H1 (cell line): ENCODE measurements around the gene ALDH3A1. TPM values are rescaled to one million over a fixed set of nuclear protein-coding genes. Genes with fewer than 3 reads are reported as not detected.

Experiments
- EP300 ChIP-seq, 2 experiments: IDR thresholded peaks; 1 replicate in 1 of 2; 2 replicates in 1 of 2; pipeline ENCODE4 v1.6.1; 2011 to 2012; ENCODE audit warnings: low read depth in 2 of 2, low read length in 2 of 2, mild to moderate bottlenecking in 2 of 2, borderline replicate concordance in 1 of 2, inconsistent platforms in 1 of 2, moderate library complexity in 1 of 2
- HDAC2 ChIP-seq, 2 experiments: fragments of 300-600 bp in 1 of 2; sonication (generic) in 1 of 2; IDR thresholded peaks; 2 replicates each; pipeline ENCODE4 v1.6.1; 2011 to 2012; ENCODE audit warnings: low read depth in 2 of 2, low read length in 2 of 2, mild to moderate bottlenecking in 2 of 2, moderate library complexity in 2 of 2, borderline replicate concordance in 1 of 2, inconsistent platforms in 1 of 2
- HDAC6 ChIP-seq: IDR thresholded peaks from one replicate; pipeline ENCODE4 v1.7.1; 2012; ENCODE audit warnings: low read depth, mild to moderate bottlenecking, inconsistent platforms, low read length, moderate library complexity
- KDM4A ChIP-seq: IDR thresholded peaks from one replicate; pipeline ENCODE4 v1.7.1; 2012; ENCODE audit warnings: low read depth, mild to moderate bottlenecking, moderate library complexity, low read length, inconsistent platforms; ENCODE audit not compliant: severe bottlenecking
- SIN3A ChIP-seq, 2 experiments: IDR thresholded peaks in 1 of 2; conservative IDR thresholded peaks in 1 of 2; 2 replicates each; pipeline ENCODE4 v1.6.1; 2011 to 2012; ENCODE audit warnings: low read length in 2 of 2, improper control_type of control experiment in 1 of 2, low read depth in 1 of 2, mild to moderate bottlenecking in 1 of 2
- SIX5 ChIP-seq: IDR thresholded peaks from 2 replicates; pipeline ENCODE4 v1.6.1; 2011; ENCODE audit warnings: mild to moderate bottlenecking, low read depth, low read length
- TCF12 ChIP-seq: IDR thresholded peaks from 2 replicates; pipeline ENCODE4 v1.6.1; 2011; ENCODE audit warnings: low read depth, mild to moderate bottlenecking, low read length
- polyA plus RNA-seq, 7 experiments: library from polyadenylated mRNA; depleted of rRNA in 3 of 7; stranded (reverse) in 5 of 7; unstranded in 2 of 7; fragments of >200 nt in 5 of 7; fragments of 200-250 nt in 2 of 7; gene quantifications; 1 replicate in 5 of 7; 2 replicates in 1 of 7; 4 replicates in 1 of 7; pipeline versions ENCODE4 v1.2.1 to v1.2.3, GENCODE V29; 2011 to 2013; ENCODE audit warnings: missing spikeins in 2 of 7, mixed read lengths in 2 of 7
- total RNA-seq: library from RNA; stranded (reverse); fragmentation: NEBNext Ultra II Directional; extraction: Animal tissue kit (Norgen Biotek cat#: 25700); gene quantifications from 2 replicates; pipeline ENCODE4 v1.2.1, GENCODE V29; 2021
- TF ChIP-seq, protein P1 (sequence below): fragments of 300-600 bp; sonication (generic); IDR thresholded peaks from 2 replicates; pipeline ENCODE4 v1.7.1; 2012; ENCODE audit warnings: low read length, moderate library complexity, mild to moderate bottlenecking, inconsistent platforms; ENCODE audit not compliant: insufficient replicate concordance

ALDH3A1 gene
- total and polyA plus RNA-seq, 2 of the 8 experiments (the other 6 are each of a cell fraction or from before 2014, with no cell fraction given): 0.37 to 1.4 TPM

DNA sequence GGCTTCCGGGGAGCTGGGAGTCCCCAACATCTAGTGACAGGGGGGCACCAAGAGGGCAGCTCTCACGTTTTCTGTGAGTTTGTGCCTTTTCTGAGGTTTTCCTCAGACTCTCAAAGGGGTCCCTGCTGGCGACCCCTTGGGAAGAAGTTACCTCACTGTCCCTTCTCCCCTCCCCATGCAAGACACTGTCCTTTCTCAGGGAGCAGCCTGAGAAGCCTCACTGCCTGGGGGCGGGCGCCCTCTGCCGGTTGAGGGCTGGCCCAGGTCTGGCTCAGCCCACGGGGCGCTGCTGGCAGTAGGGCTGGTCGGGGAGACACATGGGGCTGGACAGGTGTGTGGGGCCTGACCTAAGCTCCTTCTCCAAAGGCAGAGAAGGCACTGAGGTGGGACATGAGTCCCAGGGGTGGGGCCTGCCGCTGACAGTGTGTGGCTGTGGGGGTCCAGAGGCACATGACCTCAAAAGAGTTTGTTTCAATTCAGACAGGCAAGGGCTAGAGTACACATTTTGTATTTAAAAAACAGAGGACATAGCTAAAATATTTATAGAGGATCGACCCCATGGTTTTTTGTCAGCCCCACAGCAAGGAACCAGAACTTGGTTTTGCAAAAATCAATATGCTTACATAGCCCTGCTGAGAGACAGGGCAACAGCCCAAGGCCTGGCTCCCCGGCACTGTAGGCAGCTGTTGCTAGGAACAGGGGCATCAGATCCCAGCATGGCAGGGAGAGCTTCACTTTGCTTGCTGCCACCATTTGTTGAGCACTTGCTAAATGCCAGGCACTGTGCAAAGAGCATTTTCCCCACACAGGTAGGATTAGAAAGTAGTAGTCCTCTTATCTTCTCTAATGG lies 18.5 kb upstream of the ALDH3A1 start (continued):
- no peak for TF ChIP-seq HDAC2 (IDR thresholded peaks at IDR 0.05; ENCODE audit: borderline replicate concordance in 1 of 2, low read depth in 2 of 2, low read length in 2 of 2)
- TF ChIP-seq, protein P1, sequence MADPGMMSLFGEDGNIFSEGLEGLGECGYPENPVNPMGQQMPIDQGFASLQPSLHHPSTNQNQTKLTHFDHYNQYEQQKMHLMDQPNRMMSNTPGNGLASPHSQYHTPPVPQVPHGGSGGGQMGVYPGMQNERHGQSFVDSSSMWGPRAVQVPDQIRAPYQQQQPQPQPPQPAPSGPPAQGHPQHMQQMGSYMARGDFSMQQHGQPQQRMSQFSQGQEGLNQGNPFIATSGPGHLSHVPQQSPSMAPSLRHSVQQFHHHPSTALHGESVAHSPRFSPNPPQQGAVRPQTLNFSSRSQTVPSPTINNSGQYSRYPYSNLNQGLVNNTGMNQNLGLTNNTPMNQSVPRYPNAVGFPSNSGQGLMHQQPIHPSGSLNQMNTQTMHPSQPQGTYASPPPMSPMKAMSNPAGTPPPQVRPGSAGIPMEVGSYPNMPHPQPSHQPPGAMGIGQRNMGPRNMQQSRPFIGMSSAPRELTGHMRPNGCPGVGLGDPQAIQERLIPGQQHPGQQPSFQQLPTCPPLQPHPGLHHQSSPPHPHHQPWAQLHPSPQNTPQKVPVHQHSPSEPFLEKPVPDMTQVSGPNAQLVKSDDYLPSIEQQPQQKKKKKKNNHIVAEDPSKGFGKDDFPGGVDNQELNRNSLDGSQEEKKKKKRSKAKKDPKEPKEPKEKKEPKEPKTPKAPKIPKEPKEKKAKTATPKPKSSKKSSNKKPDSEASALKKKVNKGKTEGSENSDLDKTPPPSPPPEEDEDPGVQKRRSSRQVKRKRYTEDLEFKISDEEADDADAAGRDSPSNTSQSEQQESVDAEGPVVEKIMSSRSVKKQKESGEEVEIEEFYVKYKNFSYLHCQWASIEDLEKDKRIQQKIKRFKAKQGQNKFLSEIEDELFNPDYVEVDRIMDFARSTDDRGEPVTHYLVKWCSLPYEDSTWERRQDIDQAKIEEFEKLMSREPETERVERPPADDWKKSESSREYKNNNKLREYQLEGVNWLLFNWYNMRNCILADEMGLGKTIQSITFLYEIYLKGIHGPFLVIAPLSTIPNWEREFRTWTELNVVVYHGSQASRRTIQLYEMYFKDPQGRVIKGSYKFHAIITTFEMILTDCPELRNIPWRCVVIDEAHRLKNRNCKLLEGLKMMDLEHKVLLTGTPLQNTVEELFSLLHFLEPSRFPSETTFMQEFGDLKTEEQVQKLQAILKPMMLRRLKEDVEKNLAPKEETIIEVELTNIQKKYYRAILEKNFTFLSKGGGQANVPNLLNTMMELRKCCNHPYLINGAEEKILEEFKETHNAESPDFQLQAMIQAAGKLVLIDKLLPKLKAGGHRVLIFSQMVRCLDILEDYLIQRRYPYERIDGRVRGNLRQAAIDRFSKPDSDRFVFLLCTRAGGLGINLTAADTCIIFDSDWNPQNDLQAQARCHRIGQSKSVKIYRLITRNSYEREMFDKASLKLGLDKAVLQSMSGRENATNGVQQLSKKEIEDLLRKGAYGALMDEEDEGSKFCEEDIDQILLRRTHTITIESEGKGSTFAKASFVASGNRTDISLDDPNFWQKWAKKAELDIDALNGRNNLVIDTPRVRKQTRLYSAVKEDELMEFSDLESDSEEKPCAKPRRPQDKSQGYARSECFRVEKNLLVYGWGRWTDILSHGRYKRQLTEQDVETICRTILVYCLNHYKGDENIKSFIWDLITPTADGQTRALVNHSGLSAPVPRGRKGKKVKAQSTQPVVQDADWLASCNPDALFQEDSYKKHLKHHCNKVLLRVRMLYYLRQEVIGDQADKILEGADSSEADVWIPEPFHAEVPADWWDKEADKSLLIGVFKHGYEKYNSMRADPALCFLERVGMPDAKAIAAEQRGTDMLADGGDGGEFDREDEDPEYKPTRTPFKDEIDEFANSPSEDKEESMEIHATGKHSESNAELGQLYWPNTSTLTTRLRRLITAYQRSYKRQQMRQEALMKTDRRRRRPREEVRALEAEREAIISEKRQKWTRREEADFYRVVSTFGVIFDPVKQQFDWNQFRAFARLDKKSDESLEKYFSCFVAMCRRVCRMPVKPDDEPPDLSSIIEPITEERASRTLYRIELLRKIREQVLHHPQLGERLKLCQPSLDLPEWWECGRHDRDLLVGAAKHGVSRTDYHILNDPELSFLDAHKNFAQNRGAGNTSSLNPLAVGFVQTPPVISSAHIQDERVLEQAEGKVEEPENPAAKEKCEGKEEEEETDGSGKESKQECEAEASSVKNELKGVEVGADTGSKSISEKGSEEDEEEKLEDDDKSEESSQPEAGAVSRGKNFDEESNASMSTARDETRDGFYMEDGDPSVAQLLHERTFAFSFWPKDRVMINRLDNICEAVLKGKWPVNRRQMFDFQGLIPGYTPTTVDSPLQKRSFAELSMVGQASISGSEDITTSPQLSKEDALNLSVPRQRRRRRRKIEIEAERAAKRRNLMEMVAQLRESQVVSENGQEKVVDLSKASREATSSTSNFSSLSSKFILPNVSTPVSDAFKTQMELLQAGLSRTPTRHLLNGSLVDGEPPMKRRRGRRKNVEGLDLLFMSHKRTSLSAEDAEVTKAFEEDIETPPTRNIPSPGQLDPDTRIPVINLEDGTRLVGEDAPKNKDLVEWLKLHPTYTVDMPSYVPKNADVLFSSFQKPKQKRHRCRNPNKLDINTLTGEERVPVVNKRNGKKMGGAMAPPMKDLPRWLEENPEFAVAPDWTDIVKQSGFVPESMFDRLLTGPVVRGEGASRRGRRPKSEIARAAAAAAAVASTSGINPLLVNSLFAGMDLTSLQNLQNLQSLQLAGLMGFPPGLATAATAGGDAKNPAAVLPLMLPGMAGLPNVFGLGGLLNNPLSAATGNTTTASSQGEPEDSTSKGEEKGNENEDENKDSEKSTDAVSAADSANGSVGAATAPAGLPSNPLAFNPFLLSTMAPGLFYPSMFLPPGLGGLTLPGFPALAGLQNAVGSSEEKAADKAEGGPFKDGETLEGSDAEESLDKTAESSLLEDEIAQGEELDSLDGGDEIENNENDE: no peak
- TF ChIP-seq SIN3A (conservative IDR thresholded peaks at IDR 0.05 in 1 of 2, IDR thresholded peaks at IDR 0.05 in 1 of 2; ENCODE audit: low read depth in 1 of 2, low read length in 2 of 2): 0 out of 4 replicates have a peak, but pooled peaks of 1 of the 2 experiments have one; percentile 38
- no peak for TF ChIP-seq EP300 (IDR thresholded peaks at IDR 0.05; ENCODE audit: borderline replicate concordance in 1 of 2, low read depth in 2 of 2, low read length in 2 of 2)
- no peak for TF ChIP-seq HDAC6
- TF ChIP-seq TCF12: no peak
- no peak for TF ChIP-seq KDM4A
- no peak for TF ChIP-seq SIX5
